Endodermal cell (in vitro differentiated cells): ENCODE measurements around the gene LENEP. TPM values are rescaled to one million over a fixed set of nuclear protein-coding genes. Genes with fewer than 3 reads are reported as not detected.

Experiments
- DNase-seq: peaks from one replicate; pipeline ENCODE4 v3.0.0-alpha.2; 2017
- H3K27ac ChIP-seq: 2 replicates; pipeline ENCODE4 v1.5.1; 2013; ENCODE audit warnings: mild to moderate bottlenecking, low read depth, low read length, moderate library complexity
- H3K27me3 ChIP-seq: 2 replicates; pipeline ENCODE4 v1.6.1; 2013; ENCODE audit warnings: mild to moderate bottlenecking, low read length, moderate library complexity; ENCODE audit not compliant: insufficient read depth, control insufficient read depth, poor library complexity, severe bottlenecking
- H3K36me3 ChIP-seq: 2 replicates; pipeline ENCODE4 v1.7.0; 2013; ENCODE audit warnings: mild to moderate bottlenecking, low read length, moderate library complexity; ENCODE audit not compliant: control insufficient read depth, insufficient read depth
- H3K4me1 ChIP-seq: one replicate; pipeline ENCODE4 v1.7.0; 2013; ENCODE audit warnings: low read length; ENCODE audit not compliant: control insufficient read depth, insufficient read depth
- H3K4me3 ChIP-seq: 2 replicates; pipeline ENCODE4 v1.5.1; 2013; ENCODE audit warnings: mild to moderate bottlenecking, low read length, moderate library complexity
- H3K9ac ChIP-seq: 2 replicates; pipeline ENCODE4 v1.6.1; 2013; ENCODE audit warnings: mild to moderate bottlenecking, low read length, moderate library complexity; ENCODE audit not compliant: poor library complexity, severe bottlenecking; ENCODE audit errors: extremely low read depth
- H3K9me3 ChIP-seq: 2 replicates; pipeline ENCODE4 v1.6.1; 2013; ENCODE audit warnings: mild to moderate bottlenecking, low read length, moderate library complexity; ENCODE audit not compliant: control insufficient read depth
- H3K27ac Mint-ChIP-seq: 2 replicates; pipeline ENCODE4 v1.8.0; 2020; ENCODE audit warnings: mixed read lengths
- H3K27me3 Mint-ChIP-seq: 2 replicates; pipeline ENCODE4 v1.8.0; 2021; ENCODE audit warnings: mild to moderate bottlenecking, mixed read lengths; ENCODE audit not compliant: insufficient read depth
- H3K36me3 Mint-ChIP-seq: 2 replicates; pipeline ENCODE4 v1.8.0; 2020; ENCODE audit warnings: low read depth, mixed read lengths
- H3K4me1 Mint-ChIP-seq: 2 replicates; pipeline ENCODE4 v1.8.0; 2020; ENCODE audit warnings: mixed read lengths
- H3K4me3 Mint-ChIP-seq: 2 replicates; pipeline ENCODE4 v1.8.0; 2020; ENCODE audit warnings: mild to moderate bottlenecking, moderate library complexity, mixed read lengths
- H3K9me3 Mint-ChIP-seq: 2 replicates; pipeline ENCODE4 v1.8.0; 2020; ENCODE audit warnings: mild to moderate bottlenecking, mixed read lengths
- WGBS, 2 experiments: methylation state at CpG; one replicate each; pipeline versions ENCODE4 v1.1.5 to v1.1.7; 2013; ENCODE audit warnings: missing lambda C conversion rate in 2 of 2, mixed read lengths in 1 of 2; ENCODE audit not compliant: insufficient coverage in 1 of 2, insufficient read length in 1 of 2; 5-methylcytosine and 5-hydroxymethylcytosine counted together
- total RNA-seq, 2 donors: library from RNA; stranded (reverse); fragmentation: NEBNext Ultra II Directional in 1 of 2; extraction: Animal tissue kit (Norgen Biotek cat#: 25700) in 1 of 2; gene quantifications; 2 replicates in 1 of 2; 3 replicates in 1 of 2; pipeline ENCODE4 v1.2.1, GENCODE V29; 2021
- TF ChIP-seq, protein P1 (sequence below): fragments of 200-600 bp; sonication (generic); conservative IDR thresholded peaks from 2 replicates; pipeline ENCODE4 v1.5.0; 2021; ENCODE audit warnings: antibody characterized with exemption, mild to moderate bottlenecking

The LENEP gene
- total RNA-seq, 2 donors from 2014 or later: 2.0 TPM; not detected in 1

DNA sequence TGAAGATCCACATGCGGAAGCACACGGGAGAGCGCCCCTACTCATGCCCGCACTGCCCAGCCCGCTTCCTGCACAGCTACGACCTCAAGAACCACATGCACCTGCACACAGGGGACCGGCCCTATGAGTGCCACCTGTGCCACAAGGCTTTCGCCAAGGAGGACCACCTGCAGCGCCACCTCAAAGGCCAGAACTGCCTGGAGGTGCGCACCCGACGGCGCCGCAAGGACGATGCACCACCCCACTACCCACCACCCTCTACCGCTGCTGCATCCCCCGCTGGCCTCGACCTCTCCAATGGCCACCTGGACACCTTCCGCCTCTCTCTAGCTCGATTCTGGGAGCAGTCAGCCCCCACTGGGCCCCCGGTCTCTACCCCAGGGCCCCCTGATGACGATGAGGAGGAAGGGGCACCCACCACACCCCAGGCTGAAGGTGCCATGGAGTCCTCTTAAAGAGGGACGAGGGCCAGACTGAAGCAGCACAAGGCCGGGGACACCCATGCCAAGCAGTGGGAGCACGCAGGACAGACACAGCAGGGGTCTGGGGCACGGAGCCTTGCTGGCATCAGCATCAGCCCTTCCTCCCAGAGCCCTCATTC lies 22.9 kb downstream of the LENEP start:
- 94 to 99% methylated on average over 12 to 26 of the region's 26 CpGs for WGBS, 2 experiments
- Histone ChIP-seq H3K4me3 (no peak overlapping the region), H3K27me3 (no peaks in the 10 kb centered on the region), H3K9ac (no peak overlapping the region), H3K27ac (no peak overlapping the region), H3K9me3 (no peaks in the 10 kb centered on the region), H3K36me3 (peaks cover 10% of the 10 kb centered on the region), H3K4me1 (no peaks in the 10 kb centered on the region)
- peaks cover 5% of the 10 kb centered on the region for H3K27me3 Mint-ChIP-seq
- H3K4me3 Mint-ChIP-seq: no peak overlapping the region
- TF ChIP-seq, protein P1, sequence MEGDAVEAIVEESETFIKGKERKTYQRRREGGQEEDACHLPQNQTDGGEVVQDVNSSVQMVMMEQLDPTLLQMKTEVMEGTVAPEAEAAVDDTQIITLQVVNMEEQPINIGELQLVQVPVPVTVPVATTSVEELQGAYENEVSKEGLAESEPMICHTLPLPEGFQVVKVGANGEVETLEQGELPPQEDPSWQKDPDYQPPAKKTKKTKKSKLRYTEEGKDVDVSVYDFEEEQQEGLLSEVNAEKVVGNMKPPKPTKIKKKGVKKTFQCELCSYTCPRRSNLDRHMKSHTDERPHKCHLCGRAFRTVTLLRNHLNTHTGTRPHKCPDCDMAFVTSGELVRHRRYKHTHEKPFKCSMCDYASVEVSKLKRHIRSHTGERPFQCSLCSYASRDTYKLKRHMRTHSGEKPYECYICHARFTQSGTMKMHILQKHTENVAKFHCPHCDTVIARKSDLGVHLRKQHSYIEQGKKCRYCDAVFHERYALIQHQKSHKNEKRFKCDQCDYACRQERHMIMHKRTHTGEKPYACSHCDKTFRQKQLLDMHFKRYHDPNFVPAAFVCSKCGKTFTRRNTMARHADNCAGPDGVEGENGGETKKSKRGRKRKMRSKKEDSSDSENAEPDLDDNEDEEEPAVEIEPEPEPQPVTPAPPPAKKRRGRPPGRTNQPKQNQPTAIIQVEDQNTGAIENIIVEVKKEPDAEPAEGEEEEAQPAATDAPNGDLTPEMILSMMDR: no peak
- no peak overlapping the region for H3K27ac Mint-ChIP-seq
- peaks cover 4% of the 10 kb centered on the region for H3K4me1 Mint-ChIP-seq
- no peaks in the 10 kb centered on the region for H3K9me3 Mint-ChIP-seq
- H3K36me3 Mint-ChIP-seq: peaks cover 14% of the 10 kb centered on the region
- DNase-seq: no peak

DNA sequence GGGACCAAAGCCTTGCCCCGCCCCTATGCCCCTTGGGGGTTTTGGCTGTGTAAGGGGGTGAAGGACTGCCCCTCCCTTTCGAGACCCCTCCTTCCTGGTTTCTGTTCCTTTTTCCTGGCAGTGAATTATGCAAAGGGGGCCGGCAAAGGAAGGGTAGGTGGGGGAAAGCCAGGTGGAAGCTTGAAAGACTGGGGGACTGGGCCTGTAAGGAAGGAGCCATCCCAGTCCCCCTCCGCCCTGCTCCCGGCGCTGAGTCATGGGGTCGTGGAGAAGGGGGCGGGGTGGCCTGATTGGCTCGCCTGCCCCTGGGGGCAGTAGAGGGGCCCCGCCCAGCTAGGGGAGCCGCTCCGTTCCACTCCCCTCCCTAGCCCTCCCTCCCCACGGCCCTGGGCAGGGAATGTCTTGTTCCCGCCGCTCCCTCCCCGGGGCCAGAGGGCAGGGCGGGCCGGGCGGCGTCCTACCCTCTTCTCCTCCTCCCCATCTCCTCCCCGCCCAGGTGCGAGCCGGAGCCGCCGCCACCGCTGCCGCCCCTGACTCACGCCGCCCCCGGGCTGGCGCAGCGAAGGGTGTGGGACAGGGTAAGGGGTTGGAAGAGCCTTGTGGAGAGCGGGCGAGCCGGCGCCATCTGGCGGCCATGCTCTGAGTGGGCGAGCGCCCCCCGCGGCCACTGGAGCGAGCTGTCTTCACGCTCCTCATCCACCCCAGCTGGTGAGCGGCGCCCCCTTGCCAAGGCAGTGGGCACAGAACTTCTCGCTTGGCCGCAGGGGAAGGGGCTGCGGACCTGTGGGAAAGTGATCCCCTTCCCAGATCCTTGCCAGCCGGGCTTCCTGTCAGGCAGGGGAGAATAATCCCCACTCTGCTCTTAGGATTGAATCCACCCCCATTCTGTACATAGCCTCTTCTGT lies 23.9 kb downstream of the LENEP start:
- Histone ChIP-seq H3K27me3 (no peaks in the 10 kb centered on the region), H3K4me3 (peak overlapping the region; percentile 53), H3K36me3 (peaks cover 10% of the 10 kb centered on the region), H3K9ac (peak overlapping the region; percentile 34), H3K27ac (peak overlapping the region; percentile 54), H3K9me3 (no peaks in the 10 kb centered on the region), H3K4me1 (no peaks in the 10 kb centered on the region)
- H3K4me1 Mint-ChIP-seq: peaks cover 3% of the 10 kb centered on the region
- peak overlapping the region; percentile 93 for H3K27ac Mint-ChIP-seq
- H3K27me3 Mint-ChIP-seq: peaks cover 5% of the 10 kb centered on the region
- peak overlapping the region; percentile 47 for H3K4me3 Mint-ChIP-seq
- H3K9me3 Mint-ChIP-seq: no peaks in the 10 kb centered on the region
- peak; percentile 98 for DNase-seq
- TF ChIP-seq, protein P1: peak; percentile 100
- H3K36me3 Mint-ChIP-seq: peaks cover 14% of the 10 kb centered on the region
- WGBS, 2 experiments: 8 to 25% methylated on average over 8 to 49 of the region's 49 CpGs

DNA sequence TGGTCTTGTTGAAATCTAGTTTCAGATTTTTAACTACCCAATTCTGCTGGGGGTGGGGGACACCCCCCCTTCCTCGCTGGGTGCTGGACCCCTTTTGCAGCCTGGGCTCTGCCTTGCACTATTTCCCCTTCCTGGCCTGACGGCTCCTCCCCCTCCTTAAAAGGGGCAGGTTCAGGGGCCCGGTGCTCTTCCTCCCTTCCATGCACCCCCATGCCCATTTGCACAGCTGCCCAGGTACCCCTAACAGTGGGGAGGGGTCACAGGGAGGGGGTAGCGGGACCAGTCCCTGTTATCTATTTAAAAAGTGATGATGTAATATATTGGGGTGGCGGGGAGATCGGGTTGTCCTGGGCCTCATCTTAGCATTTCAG lies 24.5 kb downstream of the LENEP start:
- H3K36me3 ChIP-seq: peaks cover 10% of the 10 kb centered on the region
- TF ChIP-seq, protein P1: no peak
- H3K4me1 Mint-ChIP-seq: no peaks in the 10 kb centered on the region
- H3K4me1 ChIP-seq: no peaks in the 10 kb centered on the region
- H3K27ac Mint-ChIP-seq: no peak overlapping the region
- no peak for DNase-seq
- H3K9ac ChIP-seq: no peak overlapping the region
- WGBS, 2 experiments: 85% methylated on average over 6 of the region's 6 CpGs; no CpG with 5 or more reads in 1 of the 2 experiments
- peaks cover 12% of the 10 kb centered on the region for H3K36me3 Mint-ChIP-seq
- H3K27me3 Mint-ChIP-seq: peaks cover 8% of the 10 kb centered on the region
- H3K27ac ChIP-seq: no peak overlapping the region
- H3K4me3 Mint-ChIP-seq: peak overlapping the region; percentile 47
- no peaks in the 10 kb centered on the region for H3K9me3 ChIP-seq
- H3K27me3 ChIP-seq: no peaks in the 10 kb centered on the region
- no peaks in the 10 kb centered on the region for H3K9me3 Mint-ChIP-seq
- no peak overlapping the region for H3K4me3 ChIP-seq
